Measurements from ENCODE around the gene DYDC2. TPM values are rescaled to one million over a fixed set of nuclear protein-coding genes. Genes with fewer than 3 reads are reported as not detected.

The DYDC2 gene
- total RNA-seq, 1 experiment from 2014 or later: 1.9 TPM

DNA sequence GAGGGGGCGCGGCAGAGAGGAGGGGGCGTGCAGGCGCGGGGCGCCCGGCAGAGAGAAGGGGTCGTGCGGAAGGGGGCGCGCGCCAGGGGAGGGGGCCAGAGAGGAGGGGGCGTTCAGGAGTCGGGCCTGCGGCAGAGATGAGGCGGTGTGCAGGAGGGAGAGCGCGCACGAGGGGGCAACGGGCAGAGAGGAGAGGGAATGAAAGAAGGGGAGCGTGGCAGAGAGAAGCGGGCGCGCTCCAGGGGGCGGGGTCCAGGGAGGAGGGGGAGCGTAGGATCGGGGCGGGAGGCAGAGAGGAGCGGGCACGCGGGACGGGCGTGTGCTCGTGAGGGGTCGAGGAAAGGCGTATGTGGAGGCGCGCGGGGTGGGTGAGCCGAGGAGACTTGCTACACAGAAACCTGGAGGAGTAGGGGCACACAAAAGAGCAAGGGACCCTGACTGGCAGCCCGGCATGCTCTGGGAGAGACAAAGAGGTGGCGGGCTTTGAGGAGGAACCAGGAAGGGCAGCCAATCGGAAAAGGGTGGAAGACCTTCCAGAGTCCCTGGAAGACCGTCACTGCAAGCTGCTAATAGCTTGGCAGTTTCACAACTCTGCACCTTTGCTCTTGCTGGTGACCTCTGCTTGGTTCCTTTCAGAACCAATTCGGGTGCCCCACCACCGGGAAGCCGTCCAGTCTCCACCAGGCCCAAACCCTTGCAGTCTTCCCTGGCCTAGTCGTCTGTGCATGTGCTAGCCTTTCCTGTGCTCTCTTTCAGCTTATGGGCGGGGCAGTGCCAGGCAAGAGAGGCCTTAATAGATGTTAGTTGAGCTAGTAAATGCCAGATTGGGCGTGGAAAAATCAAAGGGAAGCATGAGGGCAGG, 639 bp downstream of the DYDC2 start:
- Mint-ChIP-seq H3K4me1 (peaks cover 15% of the 10 kb centered on the region), H3K27me3 (ENCODE audit: low read depth) (peaks cover 39% of the 10 kb centered on the region), H3K9me3 (peaks cover 7% of the 10 kb centered on the region), H3K36me3 (no peaks in the 10 kb centered on the region), H3K4me3 (peak overlapping the region; percentile 83), H3K27ac (no peak overlapping the region)
- ATAC-seq: peak; percentile 60
- TF ChIP-seq SP1 (CRISPR knock-in tag; conservative IDR thresholded peaks at IDR 0.05) (peak; percentile 34), NFYB (CRISPR knock-in tag; conservative IDR thresholded peaks at IDR 0.05; ENCODE audit: low read depth) (no peak; the same call in 1 of the 2 replicates), ZNF263 (CRISPR knock-in tag; IDR thresholded peaks at IDR 0.05; ENCODE audit: low read depth) (peak; percentile 63; the same call in 1 of the 2 replicates), ZBTB21 (CRISPR knock-in tag; IDR thresholded peaks at IDR 0.05; ENCODE audit: borderline replicate concordance) (no peak; the same call in 1 of the 2 replicates), ZNF281 (CRISPR knock-in tag; IDR thresholded peaks at IDR 0.05) (peak; percentile 74; the same call in 1 of the 2 replicates), NFE2L1 (CRISPR knock-in tag; IDR thresholded peaks at IDR 0.05) (0 out of 2 replicates have a peak, but pooled peaks have one; percentile 20), SOX15 (CRISPR knock-in tag; IDR thresholded peaks at IDR 0.05) (no peak), FOXP1 (CRISPR knock-in tag; IDR thresholded peaks at IDR 0.05; ENCODE audit: borderline replicate concordance) (peak; percentile 2; the same call in 1 of the 2 replicates), PRDM15 (CRISPR knock-in tag; IDR thresholded peaks at IDR 0.05) (peak; percentile 25; the same call in 1 of the 2 replicates)
- TF ChIP-seq, protein P1, sequence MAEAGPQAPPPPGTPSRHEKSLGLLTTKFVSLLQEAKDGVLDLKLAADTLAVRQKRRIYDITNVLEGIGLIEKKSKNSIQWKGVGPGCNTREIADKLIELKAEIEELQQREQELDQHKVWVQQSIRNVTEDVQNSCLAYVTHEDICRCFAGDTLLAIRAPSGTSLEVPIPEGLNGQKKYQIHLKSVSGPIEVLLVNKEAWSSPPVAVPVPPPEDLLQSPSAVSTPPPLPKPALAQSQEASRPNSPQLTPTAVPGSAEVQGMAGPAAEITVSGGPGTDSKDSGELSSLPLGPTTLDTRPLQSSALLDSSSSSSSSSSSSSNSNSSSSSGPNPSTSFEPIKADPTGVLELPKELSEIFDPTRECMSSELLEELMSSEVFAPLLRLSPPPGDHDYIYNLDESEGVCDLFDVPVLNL (CRISPR knock-in tag; IDR thresholded peaks at IDR 0.05; ENCODE audit: borderline replicate concordance, low read depth): 0 out of 2 replicates have a peak, but pooled peaks have one; percentile 40
- TF ChIP-seq, protein P2, sequence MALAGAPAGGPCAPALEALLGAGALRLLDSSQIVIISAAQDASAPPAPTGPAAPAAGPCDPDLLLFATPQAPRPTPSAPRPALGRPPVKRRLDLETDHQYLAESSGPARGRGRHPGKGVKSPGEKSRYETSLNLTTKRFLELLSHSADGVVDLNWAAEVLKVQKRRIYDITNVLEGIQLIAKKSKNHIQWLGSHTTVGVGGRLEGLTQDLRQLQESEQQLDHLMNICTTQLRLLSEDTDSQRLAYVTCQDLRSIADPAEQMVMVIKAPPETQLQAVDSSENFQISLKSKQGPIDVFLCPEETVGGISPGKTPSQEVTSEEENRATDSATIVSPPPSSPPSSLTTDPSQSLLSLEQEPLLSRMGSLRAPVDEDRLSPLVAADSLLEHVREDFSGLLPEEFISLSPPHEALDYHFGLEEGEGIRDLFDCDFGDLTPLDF (CRISPR knock-in tag; IDR thresholded peaks at IDR 0.05): no peak
- ChIA-PET POLR2A (interaction anchor here (1.7 kb wide), 1 partner anchor 51 kb away, joined by 5 read pairs; the partner anchor contains the start of gene PRXL2A), CTCF (interaction anchor here (1.1 to 2.7 kb wide), 3 partner anchors 21 to 239 kb away, joined by 4 to 14 read pairs (median 5); no protein-coding TSS in a partner anchor)
- peak; percentile 62 for DNase-seq (ENCODE audit: low spot score)

GRCh38 chr10:80357851-80358125, 1.2 kb downstream of the DYDC2 start:
- Mint-ChIP-seq H3K27me3 (ENCODE audit: low read depth) (peaks cover 39% of the 10 kb centered on the region), H3K9me3 (peaks cover 7% of the 10 kb centered on the region), H3K4me3 (peak overlapping the region; percentile 83), H3K27ac (no peak overlapping the region), H3K36me3 (no peaks in the 10 kb centered on the region), H3K4me1 (peaks cover 15% of the 10 kb centered on the region)
- ATAC-seq (no peak), DNase-seq (ENCODE audit: low spot score) (no peak)
- ChIA-PET CTCF (interaction anchor here (2.7 kb wide), 1 partner anchor 20 kb away, joined by 14 read pairs; no protein-coding TSS in a partner anchor), POLR2A (interaction anchor here (1.7 kb wide), 1 partner anchor 50 kb away, joined by 5 read pairs; the partner anchor contains the start of gene PRXL2A)
- TF ChIP-seq ZNF396 (CRISPR knock-in tag; IDR thresholded peaks at IDR 0.05; ENCODE audit: borderline replicate concordance): no peak
- no peak for TF ChIP-seq TEAD4 (CRISPR knock-in tag; IDR thresholded peaks at IDR 0.05)
- TF ChIP-seq, protein P3, sequence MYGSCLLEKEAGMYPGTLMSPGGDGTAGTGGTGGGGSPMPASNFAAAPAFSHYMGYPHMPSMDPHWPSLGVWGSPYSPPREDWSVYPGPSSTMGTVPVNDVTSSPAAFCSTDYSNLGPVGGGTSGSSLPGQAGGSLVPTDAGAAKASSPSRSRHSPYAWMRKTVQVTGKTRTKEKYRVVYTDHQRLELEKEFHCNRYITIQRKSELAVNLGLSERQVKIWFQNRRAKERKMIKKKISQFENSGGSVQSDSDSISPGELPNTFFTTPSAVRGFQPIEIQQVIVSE (CRISPR knock-in tag; IDR thresholded peaks at IDR 0.05; ENCODE audit: borderline replicate concordance): no peak
- no peak for TF ChIP-seq ZNF281 (CRISPR knock-in tag; IDR thresholded peaks at IDR 0.05)
- no peak for TF ChIP-seq ZBTB43 (CRISPR knock-in tag; IDR thresholded peaks at IDR 0.05)
